Common myeloid progenitor, CD34-positive (primary cell): Measurements from ENCODE around the gene NR1H2.

Experiments
- CTCF ChIA-PET: fragments of 350-600 bp; sonication (Branson Sonifier 250); formaldehyde crosslinking; loops from one replicate; lab custom pipeline; 2021; ENCODE audit warnings: antibody characterized with exemption; lab: Charles Lee
- POLR2A ChIA-PET: fragments of 350-600 bp; sonication (Branson Sonifier 250); formaldehyde crosslinking; loops from one replicate; lab custom pipeline; 2021; ENCODE audit warnings: antibody characterized with exemption; lab: Charles Lee
- DNase-seq, 3 donors: peaks; one replicate each; pipeline versions ENCODE4 v3.0.0 to v3.0.0-alpha.2; 2013
- H3K27ac ChIP-seq, 2 experiments: 1 replicate in 1 of 2; 2 replicates in 1 of 2; pipeline ENCODE4 v1.7.0; 2013; ENCODE audit warnings: inconsistent platforms in 2 of 2, low read length in 2 of 2, mild to moderate bottlenecking in 2 of 2, low read depth in 1 of 2, moderate library complexity in 1 of 2; ENCODE audit not compliant: severe bottlenecking in 2 of 2, insufficient read depth in 1 of 2, poor library complexity in 1 of 2
- H3K27me3 ChIP-seq, 5 experiments: replicated peaks in 2 of 5; 1 replicate in 3 of 5; 2 replicates in 2 of 5; pipeline versions ENCODE4 v1.6.1 to v1.7.0; 2013; ENCODE audit warnings: low read length in 4 of 5, mild to moderate bottlenecking in 2 of 5, moderate library complexity in 2 of 5, inconsistent platforms in 1 of 5; ENCODE audit not compliant: insufficient read depth in 5 of 5, control insufficient read depth in 4 of 5
- H3K36me3 ChIP-seq, 4 experiments: 1 replicate in 2 of 4; 2 replicates in 2 of 4; pipeline versions ENCODE4 v1.6.1 to v1.7.0; 2013; ENCODE audit warnings: low read length in 3 of 4, control low read depth in 1 of 4, mild to moderate bottlenecking in 1 of 4; ENCODE audit not compliant: control insufficient read depth in 4 of 4, insufficient read depth in 4 of 4
- H3K4me1 ChIP-seq, 4 experiments: 1 replicate in 3 of 4; 2 replicates in 1 of 4; pipeline versions ENCODE4 v1.6.1 to v1.7.1; 2013; ENCODE audit warnings: low read length in 3 of 4, mild to moderate bottlenecking in 3 of 4, control low read depth in 1 of 4, inconsistent platforms in 1 of 4, moderate library complexity in 1 of 4; ENCODE audit not compliant: control insufficient read depth in 4 of 4, insufficient read depth in 4 of 4; ENCODE audit errors: control extremely low read depth in 1 of 4
- H3K4me3 ChIP-seq, 7 experiments: 1 replicate in 4 of 7; 2 replicates in 3 of 7; pipeline versions ENCODE4 v1.5.1 to v1.7.0; 2013; ENCODE audit warnings: mild to moderate bottlenecking in 7 of 7, low read length in 6 of 7, moderate library complexity in 6 of 7, inconsistent platforms in 2 of 7, low read depth in 2 of 7, control low read depth in 1 of 7; ENCODE audit not compliant: insufficient read depth in 4 of 7, control insufficient read depth in 1 of 7; ENCODE audit errors: extremely low read depth in 1 of 7
- H3K9me3 ChIP-seq, 5 experiments: 1 replicate in 4 of 5; 2 replicates in 1 of 5; pipeline versions ENCODE4 v1.6.1 to v1.7.1; 2013; ENCODE audit warnings: low read length in 4 of 5, mild to moderate bottlenecking in 2 of 5, inconsistent platforms in 1 of 5, low read depth in 1 of 5, moderate library complexity in 1 of 5; ENCODE audit not compliant: control insufficient read depth in 4 of 5, insufficient read depth in 2 of 5; ENCODE audit errors: control extremely low read depth in 1 of 5
- WGBS: methylation state at CpG from one replicate; pipeline ENCODE4 v1.1.5; 2013; ENCODE audit not compliant: insufficient coverage; 5-methylcytosine and 5-hydroxymethylcytosine counted together

Gene NR1H2

GRCh38 chr19:50393589-50393988, 17.3 kb downstream of the NR1H2 start:
- Histone ChIP-seq H3K27me3 (no peaks in the 10 kb centered on the region), H3K36me3 (peaks cover 2 to 30% (median 8%) of the 10 kb centered on the region in 4 experiments), H3K27ac (no peak overlapping the region), H3K9me3 (no peaks in the 10 kb centered on the region), H3K4me3 (no peak overlapping the region), H3K4me1 (no peaks in the 10 kb centered on the region)
- 92% methylated on average over 3 of the region's 4 CpGs for WGBS
- no peak for DNase-seq
- CTCF ChIA-PET = interaction anchor here (1.3 kb wide), 1 partner anchor 85 kb away, joined by 3 read pairs; no protein-coding TSS in a partner anchor
- POLR2A ChIA-PET = no interaction called here

- no peak overlapping the region for H3K4me3 ChIP-seq
- WGBS = 95% methylated on average over 7 of the region's 9 CpGs
- POLR2A ChIA-PET = no interaction called here
These were observed 17.8 kb downstream of the NR1H2 start for GRCh38 chr19:50394017-50394416.

GRCh38 chr19:50398675-50399367, 22.6 kb downstream of the NR1H2 start:
- Histone ChIP-seq H3K27ac (no peak overlapping the region), H3K27me3 (no peaks in the 10 kb centered on the region), H3K9me3 (no peaks in the 10 kb centered on the region), H3K4me3 (no peak overlapping the region), H3K36me3 (peaks cover 0 to 49% (median 19%) of the 10 kb centered on the region in 4 experiments), H3K4me1 (no peaks in the 10 kb centered on the region)
- WGBS = 98% methylated on average over 11 of the region's 13 CpGs
- no peak for DNase-seq
- POLR2A ChIA-PET = interaction anchor here (0.6 kb wide), 1 partner anchor 1173 kb away, joined by 3 read pairs; no protein-coding TSS in a partner anchor
- CTCF ChIA-PET = no interaction called here

More at GRCh38 chr19:50394017-50394416, 17.8 kb downstream of the NR1H2 start:
- Histone ChIP-seq H3K4me1 (no peaks in the 10 kb centered on the region), H3K27ac (no peak overlapping the region), H3K9me3 (no peaks in the 10 kb centered on the region), H3K27me3 (no peaks in the 10 kb centered on the region), H3K36me3 (peaks cover 2 to 34% (median 10%) of the 10 kb centered on the region in 4 experiments)
- CTCF ChIA-PET = no interaction called here
- no peak for DNase-seq

GRCh38 chr19:50399368-50399745, 23.1 kb downstream of the NR1H2 start:
- no peak overlapping the region for H3K4me3 ChIP-seq
- H3K36me3 ChIP-seq = peaks cover 0 to 49% (median 22%) of the 10 kb centered on the region in 4 experiments
- H3K4me1 ChIP-seq = no peaks in the 10 kb centered on the region
- 97% methylated on average over 4 of the region's 10 CpGs for WGBS
- no peak for DNase-seq
- no peaks in the 10 kb centered on the region for H3K9me3 ChIP-seq
- ChIA-PET POLR2A (interaction anchor here (0.6 kb wide), 1 partner anchor 20 kb away, joined by 3 read pairs; no protein-coding TSS in a partner anchor), CTCF (no interaction called here)
- H3K27ac ChIP-seq = no peak overlapping the region
- no peaks in the 10 kb centered on the region for H3K27me3 ChIP-seq

GRCh38 chr19:50401605-50402450, 25.6 kb downstream of the NR1H2 start:
- Histone ChIP-seq H3K4me3 (no peak overlapping the region), H3K27ac (no peak overlapping the region), H3K4me1 (no peaks in the 10 kb centered on the region), H3K27me3 (no peaks in the 10 kb centered on the region), H3K9me3 (no peaks in the 10 kb centered on the region), H3K36me3 (peaks cover 0 to 64% (median 32%) of the 10 kb centered on the region in 4 experiments)
- WGBS = 90% methylated on average over 38 of the region's 48 CpGs
- ChIA-PET POLR2A (no interaction called here), CTCF (interaction anchor here (0.6 to 1.4 kb wide), 2 partner anchors 15 to 392 kb away, joined by 3 read pairs; no protein-coding TSS in a partner anchor)
- DNase-seq = no peak

- H3K27me3 ChIP-seq = no peaks in the 10 kb centered on the region
- 98% methylated on average over 34 of the region's 41 CpGs for WGBS
- no peak overlapping the region for H3K27ac ChIP-seq
- no peaks in the 10 kb centered on the region for H3K9me3 ChIP-seq
- DNase-seq = no peak
- POLR2A ChIA-PET = no interaction called here
- H3K4me3 ChIP-seq = no peak overlapping the region
- peaks cover 0 to 68% (median 32%) of the 10 kb centered on the region in 4 experiments for H3K36me3 ChIP-seq
- CTCF ChIA-PET = interaction anchor here (1.4 kb wide), 1 partner anchor 16 kb away, joined by 3 read pairs; no protein-coding TSS in a partner anchor
- no peaks in the 10 kb centered on the region for H3K4me1 ChIP-seq
These were observed 26.5 kb downstream of the NR1H2 start for GRCh38 chr19:50402544-50403301.
